Measurements from ENCODE around the gene WDR90.
A peak's percentile ranks its signal among the peaks of the same experiment; 100 is the strongest.
"Not testable (repeated sequence)": the region's sequence is repeated elsewhere in the genome, so short reads cannot be mapped to it uniquely, and the experiment has no call there.

WDR90 gene

GRCh38 chr16:678209-678857 lies 29.2 kb downstream of the WDR90 start:
- no peak for DNase-seq

GRCh38 chr16:678858-679813 lies 30.0 kb downstream of the WDR90 start:
- DNase-seq: peak; percentile 34

- peak; percentile 48 for DNase-seq
Observed at GRCh38 chr16:679814-680624, 30.9 kb downstream of the WDR90 start, which contains the start of gene STUB1. TSS of gene STUB1 (plus strand) at chr16:680410. CDS start at chr16:680526, 116 bp downstream.

- no peak for DNase-seq
Observed at GRCh38 chr16:680625-680945, 31.4 kb downstream of the WDR90 start.

GRCh38 chr16:680967-681745 lies 32.0 kb downstream of the WDR90 start:
- DNase-seq: no peak

- DNase-seq: no peak
Observed at GRCh38 chr16:681746-682427, 32.7 kb downstream of the WDR90 start.

GRCh38 chr16:682493-683395 lies 33.6 kb downstream of the WDR90 start:
- no peak for DNase-seq

- no peak for DNase-seq
Observed at GRCh38 chr16:683396-684070, 34.4 kb downstream of the WDR90 start.

- peak; percentile 80 for DNase-seq
Observed at GRCh38 chr16:684071-684794, 35.1 kb downstream of the WDR90 start, which contains the start of gene JMJD8. TSS of gene JMJD8 (minus strand) at chr16:684334. CDS start at chr16:684319, 15 bp downstream.

GRCh38 chr16:684961-685696 lies 36.0 kb downstream of the WDR90 start:
- no peak for DNase-seq

- DNase-seq: no peak
Observed at GRCh38 chr16:685967-686366, 36.8 kb downstream of the WDR90 start.

GRCh38 chr16:686459-687260 lies 37.5 kb downstream of the WDR90 start:
- DNase-seq: no peak

GRCh38 chr16:687499-687898 lies 38.3 kb downstream of the WDR90 start:
- DNase-seq: no peak

- DNase-seq: no peak
Observed at GRCh38 chr16:689175-689897, 40.2 kb downstream of the WDR90 start.

- not testable (repeated sequence) for DNase-seq
Observed at GRCh38 chr16:691242-691641, 42.1 kb downstream of the WDR90 start.

GRCh38 chr16:692356-693108 lies 43.4 kb downstream of the WDR90 start:
- no peak for DNase-seq

Data from NCI-H1694 (cell line).